MCF 10A (cell line): ENCODE results near the gene UBTD2. TPM values are rescaled to one million over a fixed set of nuclear protein-coding genes. Genes with fewer than 3 reads are reported as not detected.

Source experiments
- BruUV-seq: library from RNA; stranded (reverse); fragments of 400-500 nt; replicated peaks from 2 replicates; lab custom pipeline; 2021; lab: Mats Ljungman, UMichigan
- CTCF ChIA-PET: fragments of 300-600 bp; sonication (Branson Sonifier 250); formaldehyde crosslinking; extraction: SDS; loops from one replicate; lab custom pipeline; 2021; ENCODE audit warnings: antibody characterized with exemption, inconsistent platforms; lab: Yijun Ruan, JAX
- POLR2A ChIA-PET: fragments of 300-600, 350-650 bp; sonication (Branson Sonifier 250); formaldehyde crosslinking; extraction: SDS; loops from one replicate; lab custom pipeline; 2020; ENCODE audit warnings: antibody characterized with exemption, inconsistent platforms; lab: Yijun Ruan, JAX
- DNase-seq: peaks from one replicate; pipeline ENCODE4 v3.0.0-alpha.2; 2018; ENCODE audit not compliant: unreplicated experiment
- H3K27ac Mint-ChIP-seq: one replicate; pipeline ENCODE4 v1.8.0; 2022; ENCODE audit warnings: mild to moderate bottlenecking, low read depth, mixed read lengths; ENCODE audit not compliant: unreplicated experiment
- H3K27me3 Mint-ChIP-seq: one replicate; pipeline ENCODE4 v1.8.0; 2022; ENCODE audit warnings: mixed read lengths; ENCODE audit not compliant: insufficient read depth, unreplicated experiment
- H3K36me3 Mint-ChIP-seq: one replicate; pipeline ENCODE4 v1.8.0; 2022; ENCODE audit warnings: mild to moderate bottlenecking, moderate library complexity, mixed read lengths; ENCODE audit not compliant: insufficient read depth, unreplicated experiment
- H3K4me1 Mint-ChIP-seq: one replicate; pipeline ENCODE4 v1.8.0; 2022; ENCODE audit warnings: mixed read lengths; ENCODE audit not compliant: insufficient read depth, unreplicated experiment
- H3K4me3 Mint-ChIP-seq: one replicate; pipeline ENCODE4 v1.8.0; 2022; ENCODE audit warnings: mild to moderate bottlenecking, moderate library complexity, mixed read lengths; ENCODE audit not compliant: unreplicated experiment
- H3K9me3 Mint-ChIP-seq: one replicate; pipeline ENCODE4 v1.8.0; 2022; ENCODE audit warnings: mixed read lengths; ENCODE audit not compliant: unreplicated experiment
- intact Hi-C: fragments of 100-400 bp; cut with micrococcal nuclease; formaldehyde crosslinking; loops from 2 replicates; pipeline ENCODE4 v1.14.1; 2022
- total RNA-seq: library from RNA; stranded (reverse); gene quantifications from 2 replicates; pipeline ENCODE4 v1.2.3, GENCODE V29; 2022
- TF ChIP-seq, protein P1 (sequence below): fragments of 200-600 bp; IDR thresholded peaks from one replicate; pipeline ENCODE4 v1.8.0; 2022; ENCODE audit warnings: antibody characterized with exemption, mild to moderate bottlenecking; ENCODE audit not compliant: unreplicated experiment

The UBTD2 gene
- total RNA-seq, 1 experiment from 2014 or later, result 24.1 TPM

DNA sequence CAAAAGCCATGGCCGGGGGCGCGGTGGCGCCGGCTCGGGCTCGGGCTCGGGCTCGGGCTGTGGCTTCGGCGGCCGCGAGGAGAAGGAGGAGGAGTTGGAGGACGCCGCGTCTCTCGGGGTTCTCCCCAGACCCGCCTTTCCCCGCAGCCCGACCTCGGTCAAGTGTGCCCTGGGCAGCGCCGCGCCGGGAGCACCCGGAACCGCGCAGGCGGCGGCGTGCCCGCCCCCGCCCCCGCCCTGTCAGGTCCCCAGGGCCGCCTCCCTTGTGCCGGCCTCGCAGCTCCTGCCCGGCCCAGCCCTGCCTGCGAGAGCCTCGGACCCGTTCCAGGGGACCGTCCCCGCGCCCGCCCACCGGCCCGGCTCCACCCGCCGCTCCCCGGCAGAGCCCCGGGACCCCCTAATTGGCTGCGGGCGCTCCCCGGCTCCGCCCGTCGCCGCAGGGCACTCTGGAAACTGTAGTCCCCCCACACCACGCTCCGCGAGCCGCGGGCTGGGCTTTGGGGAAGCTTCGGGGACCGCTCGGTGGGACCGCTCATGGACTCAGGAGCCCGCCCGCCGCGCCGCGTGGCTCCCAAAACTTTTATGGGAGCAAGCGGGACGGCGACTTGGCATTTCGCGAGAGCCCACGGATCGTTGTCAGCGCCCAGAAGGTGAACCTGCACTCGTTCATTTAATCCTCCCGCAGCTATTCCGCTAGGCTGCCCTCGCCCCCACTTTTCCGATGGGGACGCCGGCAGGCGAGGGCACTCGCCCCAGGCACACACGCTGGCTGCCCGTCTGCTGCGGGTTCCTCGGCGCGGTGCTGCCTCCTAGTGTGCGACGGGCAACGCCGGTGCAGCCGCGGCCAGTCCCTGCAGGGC is 95.3 kb downstream of the UBTD2 start, which contains the start of gene STK10:
Gene STK10, minus strand, starts transcription at position 192 of the 860 bp plus-strand sequence. Its CDS starts 182 bp downstream, at position 10.
- H3K36me3 Mint-ChIP-seq, result peaks cover 3% of the 10 kb centered on the region
- peak; percentile 95 for DNase-seq
- CTCF ChIA-PET, result interaction anchor here (0.6 to 12.7 kb wide), 74 partner anchors 9 to 414 kb away, joined by 3 to 259 read pairs (median 4); partner anchors contain the start of genes FBXW11 and UBTD2

DNA sequence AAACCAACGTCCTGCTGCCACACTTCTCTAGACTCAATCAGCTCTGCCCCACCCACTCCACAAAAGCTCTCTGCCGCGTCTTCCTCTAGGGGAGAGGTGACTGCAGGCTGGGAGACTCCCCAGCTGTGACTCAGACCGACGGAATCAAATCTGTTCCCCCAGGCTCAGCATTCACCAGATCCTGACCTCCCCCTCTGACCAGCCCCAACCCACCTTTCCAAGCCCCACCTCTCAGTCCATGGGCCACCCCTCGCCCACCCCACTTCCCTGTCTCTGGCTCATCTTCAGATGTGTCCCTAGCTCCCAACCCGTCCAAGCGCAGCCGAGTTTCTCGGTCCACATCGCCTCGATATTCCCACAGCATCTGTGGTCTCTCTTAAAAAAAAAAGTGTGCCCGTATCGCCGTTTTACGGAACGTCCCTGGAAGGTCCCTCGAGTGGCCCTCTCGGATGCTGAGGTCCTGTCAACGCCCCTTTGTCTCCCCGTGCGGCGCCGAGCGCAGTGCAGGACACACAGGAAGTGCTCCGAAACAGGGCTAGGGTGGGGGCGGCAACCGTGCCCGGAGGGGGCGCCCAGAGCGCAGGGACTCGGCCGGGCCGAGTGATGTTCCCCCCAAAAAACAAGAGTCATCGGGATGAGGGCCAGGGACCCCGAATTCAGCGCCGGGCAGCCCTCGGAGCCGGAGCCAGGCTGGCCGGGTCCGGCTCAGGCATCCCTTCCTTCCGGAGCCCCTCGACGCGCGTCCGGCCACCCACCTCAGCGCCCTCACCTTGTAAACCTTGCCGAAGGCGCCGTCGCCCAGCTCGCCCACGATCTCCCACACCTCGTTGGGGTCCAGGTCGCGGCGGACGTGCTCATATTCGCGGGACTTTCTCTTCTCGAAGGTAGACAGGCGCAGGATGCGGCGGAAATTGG is 96.2 kb downstream of the UBTD2 start:
- Mint-ChIP-seq H3K4me1 (peaks cover 24% of the 10 kb centered on the region), H3K4me3 (peak overlapping the region; percentile 87), H3K9me3 (no peaks in the 10 kb centered on the region), H3K36me3 (peaks cover 10% of the 10 kb centered on the region), H3K27ac (peak overlapping the region; percentile 43), H3K27me3 (no peaks in the 10 kb centered on the region)
- TF ChIP-seq, protein P1, sequence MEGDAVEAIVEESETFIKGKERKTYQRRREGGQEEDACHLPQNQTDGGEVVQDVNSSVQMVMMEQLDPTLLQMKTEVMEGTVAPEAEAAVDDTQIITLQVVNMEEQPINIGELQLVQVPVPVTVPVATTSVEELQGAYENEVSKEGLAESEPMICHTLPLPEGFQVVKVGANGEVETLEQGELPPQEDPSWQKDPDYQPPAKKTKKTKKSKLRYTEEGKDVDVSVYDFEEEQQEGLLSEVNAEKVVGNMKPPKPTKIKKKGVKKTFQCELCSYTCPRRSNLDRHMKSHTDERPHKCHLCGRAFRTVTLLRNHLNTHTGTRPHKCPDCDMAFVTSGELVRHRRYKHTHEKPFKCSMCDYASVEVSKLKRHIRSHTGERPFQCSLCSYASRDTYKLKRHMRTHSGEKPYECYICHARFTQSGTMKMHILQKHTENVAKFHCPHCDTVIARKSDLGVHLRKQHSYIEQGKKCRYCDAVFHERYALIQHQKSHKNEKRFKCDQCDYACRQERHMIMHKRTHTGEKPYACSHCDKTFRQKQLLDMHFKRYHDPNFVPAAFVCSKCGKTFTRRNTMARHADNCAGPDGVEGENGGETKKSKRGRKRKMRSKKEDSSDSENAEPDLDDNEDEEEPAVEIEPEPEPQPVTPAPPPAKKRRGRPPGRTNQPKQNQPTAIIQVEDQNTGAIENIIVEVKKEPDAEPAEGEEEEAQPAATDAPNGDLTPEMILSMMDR, result no peak
- peak; percentile 91 for DNase-seq
- CTCF ChIA-PET, result interaction anchor here (0.6 to 12.7 kb wide), 28 partner anchors 11 to 999 kb away, joined by 3 to 259 read pairs (median 5); partner anchors contain the start of genes FBXW11 and UBTD2
- TSS peak; percentile 40 for BruUV-seq
- POLR2A ChIA-PET, result interaction anchor here (0.6 to 5.2 kb wide), 30 partner anchors 11 to 827 kb away, joined by 3 to 38 read pairs (median 3); partner anchors contain the start of genes FBXW11 and UBTD2
- intact Hi-C loops, result loop anchor here (1.0 to 5.0 kb wide), 10 partner anchors 13 to 769 kb away; partner anchors contain the start of genes FBXW11, FGF18, SH3PXD2B and UBTD2

More for the DNA sequence above, 95.3 kb downstream of the UBTD2 start, which contains the start of gene STK10:
- Mint-ChIP-seq H3K27me3 (no peaks in the 10 kb centered on the region), H3K27ac (peak within 1 kb of the TSS; percentile 43), H3K4me3 (peak within 1 kb of the TSS; percentile 87), H3K4me1 (peaks cover 24% of the 10 kb centered on the region), H3K9me3 (no peaks in the 10 kb centered on the region)
- intact Hi-C loops, result loop anchor here (1.0 to 5.0 kb wide), 10 partner anchors 14 to 769 kb away; partner anchors contain the start of genes FBXW11, FGF18, SH3PXD2B and UBTD2
- TF ChIP-seq, protein P1, result peak; percentile 98
- BruUV-seq, result no TSS peak
- POLR2A ChIA-PET, result interaction anchor here (0.7 to 5.2 kb wide), 20 partner anchors 10 to 800 kb away, joined by 3 to 38 read pairs (median 4); partner anchors contain the start of genes FBXW11, NPM1 and UBTD2

DNA sequence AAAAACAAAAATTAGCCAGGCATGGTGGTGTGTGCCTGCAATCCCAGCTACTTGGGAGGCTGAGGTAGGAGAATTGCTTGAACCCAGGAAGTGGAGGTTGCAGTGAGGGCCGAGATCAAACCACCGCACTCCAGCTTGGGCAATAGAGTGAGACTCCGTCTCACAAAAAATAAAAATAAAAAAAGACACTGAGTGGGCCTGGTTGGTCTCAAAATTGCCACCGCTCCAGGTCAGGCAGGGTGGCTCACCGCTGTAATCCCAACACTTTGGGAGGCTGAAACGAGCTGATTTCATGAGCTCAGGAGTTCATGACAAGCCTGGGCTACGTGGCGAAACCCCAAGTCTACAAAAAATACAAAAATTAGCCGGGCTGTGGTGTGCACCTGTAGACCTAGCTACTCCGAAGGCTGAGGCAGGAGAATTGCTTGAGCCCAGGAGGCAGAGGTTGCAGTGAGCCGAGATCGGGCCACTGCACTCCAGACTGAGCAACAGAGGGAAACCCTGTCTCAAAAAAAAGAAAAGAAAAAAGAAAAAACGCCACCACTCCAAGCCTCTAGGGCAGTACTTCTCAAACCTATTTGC is 97.4 kb downstream of the UBTD2 start:
- peak overlapping the region; percentile 57 for H3K27ac Mint-ChIP-seq
- H3K27me3 Mint-ChIP-seq, result no peaks in the 10 kb centered on the region
- H3K4me1 Mint-ChIP-seq, result peaks cover 24% of the 10 kb centered on the region
- H3K4me3 Mint-ChIP-seq, result peak overlapping the region; percentile 87
- DNase-seq, result no peak
- no TSS peak for BruUV-seq
- CTCF ChIA-PET, result interaction anchor here (0.6 to 12.7 kb wide), 21 partner anchors 12 to 979 kb away, joined by 3 to 259 read pairs (median 3); partner anchors contain the start of genes FBXW11 and UBTD2
- peaks cover 11% of the 10 kb centered on the region for H3K36me3 Mint-ChIP-seq
- intact Hi-C loops, result loop anchor here (5.0 kb wide), 3 partner anchors 124 to 266 kb away; partner anchors contain the start of gene SH3PXD2B
- TF ChIP-seq, protein P1, result no peak
- POLR2A ChIA-PET, result interaction anchor here (0.6 to 5.2 kb wide), 15 partner anchors 10 to 274 kb away, joined by 3 to 38 read pairs (median 3); partner anchors contain the start of genes FBXW11 and UBTD2
- no peaks in the 10 kb centered on the region for H3K9me3 Mint-ChIP-seq
